Measurements from ENCODE around the gene CORT. TPM values are rescaled to one million over a fixed set of nuclear protein-coding genes. Genes with fewer than 3 reads are reported as not detected.
A peak's percentile ranks its signal among the peaks of the same experiment; 100 is the strongest.

The CORT gene
- total and polyA plus RNA-seq, 2 donors from 2014 or later: 0.22 to 0.62 TPM

GRCh38 chr1:10431070-10431730 is 18.6 kb upstream of the CORT start:
- H3K4me3 ChIP-seq (ENCODE audit: low read length in 3 of 3): peak overlapping the region; percentile 73 to 98 (median 93)
- H3K27ac ChIP-seq (ENCODE audit: low read depth in 2 of 2, low read length in 2 of 2): no peak overlapping the region
- TF ChIP-seq CTCF (IDR thresholded peaks at IDR 0.05; ENCODE audit: borderline replicate concordance, extremely low read depth, insufficient read depth): no peak
- intact Hi-C loops (cut with DNase I): no loop called here
- no peaks in the 10 kb centered on the region for H3K27me3 ChIP-seq (ENCODE audit: control insufficient read depth, insufficient read depth, low read length)
- H3K9ac ChIP-seq (ENCODE audit: low read length in 3 of 3): peak overlapping the region; percentile 27 to 91 (median 83)
- peaks cover 3 to 15% (median 9%) of the 10 kb centered on the region in 3 donors for H3K4me1 ChIP-seq (ENCODE audit: control insufficient read depth in 2 of 3, insufficient read depth in 2 of 3, low read depth in 1 of 3, low read length in 3 of 3)
- DNase-seq: peak in 3 of 5 donors; percentile 18 to 49 (median 21)
- H3K36me3 ChIP-seq (ENCODE audit: control insufficient read depth in 2 of 3, insufficient read depth in 3 of 3, low read length in 3 of 3): no peaks in the 10 kb centered on the region
- H3K9me3 ChIP-seq (ENCODE audit: control insufficient read depth in 2 of 3, insufficient read depth in 1 of 3, low read length in 3 of 3): no peaks in the 10 kb centered on the region
- no peak for FAIRE-seq

- H3K4me3 ChIP-seq (ENCODE audit: low read length in 3 of 3): peak overlapping the region in 1 of 3 donors; percentile 35
- H3K27me3 ChIP-seq (ENCODE audit: control insufficient read depth, insufficient read depth, low read length): no peaks in the 10 kb centered on the region
- H3K4me1 ChIP-seq (ENCODE audit: control insufficient read depth in 2 of 3, insufficient read depth in 2 of 3, low read depth in 1 of 3, low read length in 3 of 3): peaks cover 3 to 15% (median 9%) of the 10 kb centered on the region in 3 donors
- DNase-seq: peak; percentile 29 to 53 (median 48)
- no peak for FAIRE-seq
- H3K36me3 ChIP-seq (ENCODE audit: control insufficient read depth in 2 of 3, insufficient read depth in 3 of 3, low read length in 3 of 3): no peaks in the 10 kb centered on the region
- H3K9me3 ChIP-seq (ENCODE audit: control insufficient read depth in 2 of 3, insufficient read depth in 1 of 3, low read length in 3 of 3): no peaks in the 10 kb centered on the region
- H3K27ac ChIP-seq (ENCODE audit: low read depth in 2 of 2, low read length in 2 of 2): peak overlapping the region; percentile 2 to 69
- no peak for TF ChIP-seq CTCF (IDR thresholded peaks at IDR 0.05; ENCODE audit: borderline replicate concordance, extremely low read depth, insufficient read depth)
- no peak overlapping the region for H3K9ac ChIP-seq (ENCODE audit: low read length in 3 of 3)
- intact Hi-C loops (cut with DNase I): no loop called here
These were observed 16.7 kb upstream of the CORT start for GRCh38 chr1:10432910-10433700.

- Histone ChIP-seq H3K4me1 (ENCODE audit: control insufficient read depth in 2 of 3, insufficient read depth in 2 of 3, low read depth in 1 of 3, low read length in 3 of 3) (peaks cover 3 to 15% (median 9%) of the 10 kb centered on the region in 3 donors), H3K9me3 (ENCODE audit: control insufficient read depth in 2 of 3, insufficient read depth in 1 of 3, low read length in 3 of 3) (no peaks in the 10 kb centered on the region), H3K27me3 (ENCODE audit: control insufficient read depth, insufficient read depth, low read length) (no peaks in the 10 kb centered on the region), H3K36me3 (ENCODE audit: control insufficient read depth in 2 of 3, insufficient read depth in 3 of 3, low read length in 3 of 3) (no peaks in the 10 kb centered on the region), H3K27ac (ENCODE audit: low read depth in 2 of 2, low read length in 2 of 2) (peak overlapping the region in 1 of 2 donors; percentile 18), H3K4me3 (ENCODE audit: low read length in 3 of 3) (peak overlapping the region in 2 of 3 donors; percentile 23 to 35), H3K9ac (ENCODE audit: low read length in 3 of 3) (no peak overlapping the region)
- no peak for DNase-seq
- intact Hi-C loops (cut with DNase I): no loop called here
- FAIRE-seq: no peak
- no peak for TF ChIP-seq CTCF (IDR thresholded peaks at IDR 0.05; ENCODE audit: borderline replicate concordance, extremely low read depth, insufficient read depth)
These were observed 16.0 kb upstream of the CORT start for GRCh38 chr1:10433790-10434189.
